ENCODE results near the gene TNFRSF1B.

The TNFRSF1B gene

GRCh38 chr1:12172042-12172851 is 5.5 kb downstream of the TNFRSF1B start:
- no peak overlapping the region for H3K4me3 ChIP-seq (ENCODE audit: low read length in 2 of 2)

DNA sequence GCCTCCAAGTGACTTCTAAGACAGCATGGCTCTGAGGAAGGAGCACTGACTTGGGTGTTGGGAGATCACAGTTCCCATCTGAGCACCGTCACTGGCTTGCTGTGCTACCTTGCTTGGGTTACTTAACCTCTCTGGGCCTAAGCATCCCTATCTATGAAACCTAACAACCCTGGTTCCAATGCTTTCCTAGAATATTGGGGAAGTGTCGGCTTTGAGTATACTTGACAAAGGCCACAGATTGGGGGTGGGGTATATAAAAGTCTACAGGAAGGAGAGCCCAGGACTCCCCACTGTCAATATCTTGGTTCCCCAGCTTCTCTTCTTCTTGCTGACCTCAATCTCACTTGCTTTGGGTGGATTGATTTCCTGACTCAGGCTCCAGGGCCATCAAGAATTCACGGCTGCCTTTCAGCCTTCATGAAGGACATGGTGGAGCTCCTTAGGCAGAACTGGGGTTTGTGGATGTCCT is 6.3 kb downstream of the TNFRSF1B start:
- no peak overlapping the region for H3K27ac ChIP-seq (replicated peaks; ENCODE audit: low read length)
- peak overlapping the region; percentile 54 for H2BK15ac ChIP-seq (ENCODE audit: low read length)
- H2AK5ac ChIP-seq (ENCODE audit: low read depth, low read length), result no peak overlapping the region
- no peak overlapping the region for H2AFZ ChIP-seq (ENCODE audit: low read length)
- H2BK5ac ChIP-seq (ENCODE audit: low read length), result no peak overlapping the region
- peaks cover 0 to 20% (median 6%) of the 10 kb centered on the region in 3 experiments for H3K27me3 ChIP-seq (ENCODE audit: control insufficient read depth in 3 of 3, insufficient read depth in 3 of 3, low read depth in 1 of 3, low read length in 3 of 3)
- H2BK120ac ChIP-seq (ENCODE audit: low read depth, low read length), result no peak overlapping the region
- H4K8ac ChIP-seq (ENCODE audit: low read depth, low read length), result no peak overlapping the region
- DNase-seq (ENCODE audit: low spot score), result no peak
- H3K79me1 ChIP-seq (ENCODE audit: low read depth, low read length), result no peaks in the 10 kb centered on the region
- H2BK12ac ChIP-seq (ENCODE audit: low read length), result no peak overlapping the region
- no CpG with 5 or more reads among the region's 3 CpGs for WGBS, 2 donors (ENCODE audit: extremely low coverage in 2 of 2, insufficient read length in 2 of 2, insufficient replicate concordance in 1 of 2)
- no peak overlapping the region for H3K9ac ChIP-seq (ENCODE audit: low read depth, low read length, poor library complexity)
- no peak overlapping the region for H4K91ac ChIP-seq (ENCODE audit: low read depth, low read length, poor library complexity)
- no peak overlapping the region for H3K4me2 ChIP-seq (ENCODE audit: insufficient read depth, low read length, poor library complexity, severe bottlenecking)
- no peak overlapping the region for H3K4me3 ChIP-seq (ENCODE audit: low read length in 2 of 2)
- H3K4me1 ChIP-seq (ENCODE audit: control insufficient read depth in 2 of 2, insufficient read depth in 1 of 2, low read depth in 1 of 2, low read length in 2 of 2), result peaks cover 15 to 24% of the 10 kb centered on the region in 2 donors
- H3K9me3 ChIP-seq (replicated peaks in 1 of 2; ENCODE audit: control insufficient read depth in 2 of 2, insufficient read depth in 1 of 2, low read depth in 1 of 2, low read length in 2 of 2), result peaks cover 0 to 1% of the 10 kb centered on the region in 2 donors
- H3K36me3 ChIP-seq (replicated peaks in 1 of 2; ENCODE audit: control insufficient read depth in 2 of 2, insufficient read depth in 2 of 2, low read length in 2 of 2), result no peaks in the 10 kb centered on the region
- no peak overlapping the region for H3K4ac ChIP-seq (ENCODE audit: low read length)
- no peak overlapping the region for H3K23ac ChIP-seq (ENCODE audit: low read depth, low read length, poor library complexity)
- H3K18ac ChIP-seq (ENCODE audit: low read length), result no peak overlapping the region
- H3K14ac ChIP-seq (ENCODE audit: low read length), result no peak overlapping the region

More at GRCh38 chr1:12172042-12172851, 5.5 kb downstream of the TNFRSF1B start:
- WGBS, 2 donors (ENCODE audit: extremely low coverage in 2 of 2, insufficient read length in 2 of 2, insufficient replicate concordance in 1 of 2), result no CpG with 5 or more reads among the region's 14 CpGs
- no peaks in the 10 kb centered on the region for H3K9me3 ChIP-seq (replicated peaks in 1 of 2; ENCODE audit: control insufficient read depth in 2 of 2, insufficient read depth in 1 of 2, low read depth in 1 of 2, low read length in 2 of 2)
- no peak for DNase-seq (ENCODE audit: low spot score)
- H3K18ac ChIP-seq (ENCODE audit: low read length), result no peak overlapping the region
- no peak overlapping the region for H3K14ac ChIP-seq (ENCODE audit: low read length)
- H2BK120ac ChIP-seq (ENCODE audit: low read depth, low read length), result no peak overlapping the region
- H3K36me3 ChIP-seq (replicated peaks in 1 of 2; ENCODE audit: control insufficient read depth in 2 of 2, insufficient read depth in 2 of 2, low read length in 2 of 2), result no peaks in the 10 kb centered on the region
- H4K91ac ChIP-seq (ENCODE audit: low read depth, low read length, poor library complexity), result no peak overlapping the region
- no peak overlapping the region for H2BK5ac ChIP-seq (ENCODE audit: low read length)
- H2AK5ac ChIP-seq (ENCODE audit: low read depth, low read length), result peak overlapping the region; percentile 47
- no peak overlapping the region for H3K4ac ChIP-seq (ENCODE audit: low read length)
- H3K23ac ChIP-seq (ENCODE audit: low read depth, low read length, poor library complexity), result peak overlapping the region; percentile 40
- H2AFZ ChIP-seq (ENCODE audit: low read length), result no peak overlapping the region
- H2BK12ac ChIP-seq (ENCODE audit: low read length), result no peak overlapping the region
- no peak overlapping the region for H3K4me2 ChIP-seq (ENCODE audit: insufficient read depth, low read length, poor library complexity, severe bottlenecking)
- no peak overlapping the region for H3K9ac ChIP-seq (ENCODE audit: low read depth, low read length, poor library complexity)
- no peak overlapping the region for H2BK15ac ChIP-seq (ENCODE audit: low read length)
- no peak overlapping the region for H3K27ac ChIP-seq (replicated peaks; ENCODE audit: low read length)
- peaks cover 17 to 20% of the 10 kb centered on the region in 2 donors for H3K4me1 ChIP-seq (ENCODE audit: control insufficient read depth in 2 of 2, insufficient read depth in 1 of 2, low read depth in 1 of 2, low read length in 2 of 2)
- H3K27me3 ChIP-seq (ENCODE audit: control insufficient read depth in 3 of 3, insufficient read depth in 3 of 3, low read depth in 1 of 3, low read length in 3 of 3), result peaks cover 4 to 28% (median 14%) of the 10 kb centered on the region in 3 experiments
- H4K8ac ChIP-seq (ENCODE audit: low read depth, low read length), result no peak overlapping the region
- no peaks in the 10 kb centered on the region for H3K79me1 ChIP-seq (ENCODE audit: low read depth, low read length)

GRCh38 chr1:12173631-12174121 is 6.9 kb downstream of the TNFRSF1B start:
- H2AK5ac ChIP-seq (ENCODE audit: low read depth, low read length), result peak overlapping the region; percentile 8
- no peak overlapping the region for H3K4me2 ChIP-seq (ENCODE audit: insufficient read depth, low read length, poor library complexity, severe bottlenecking)
- peaks cover 0 to 14% (median 0%) of the 10 kb centered on the region in 3 experiments for H3K27me3 ChIP-seq (ENCODE audit: control insufficient read depth in 3 of 3, insufficient read depth in 3 of 3, low read depth in 1 of 3, low read length in 3 of 3)
- no peak overlapping the region for H2AFZ ChIP-seq (ENCODE audit: low read length)
- H3K18ac ChIP-seq (ENCODE audit: low read length), result peak overlapping the region; percentile 77
- H2BK12ac ChIP-seq (ENCODE audit: low read length), result peak overlapping the region; percentile 43
- no peak overlapping the region for H3K23ac ChIP-seq (ENCODE audit: low read depth, low read length, poor library complexity)
- H3K14ac ChIP-seq (ENCODE audit: low read length), result no peak overlapping the region
- peaks cover 0 to 1% of the 10 kb centered on the region in 2 donors for H3K9me3 ChIP-seq (replicated peaks in 1 of 2; ENCODE audit: control insufficient read depth in 2 of 2, insufficient read depth in 1 of 2, low read depth in 1 of 2, low read length in 2 of 2)
- no peaks in the 10 kb centered on the region for H3K79me1 ChIP-seq (ENCODE audit: low read depth, low read length)
- H3K9ac ChIP-seq (ENCODE audit: low read depth, low read length, poor library complexity), result no peak overlapping the region
- peak overlapping the region; percentile 54 for H2BK15ac ChIP-seq (ENCODE audit: low read length)
- H3K36me3 ChIP-seq (replicated peaks in 1 of 2; ENCODE audit: control insufficient read depth in 2 of 2, insufficient read depth in 2 of 2, low read length in 2 of 2), result no peaks in the 10 kb centered on the region
- no peak overlapping the region for H3K4me3 ChIP-seq (ENCODE audit: low read length in 2 of 2)
- no peak overlapping the region for H2BK5ac ChIP-seq (ENCODE audit: low read length)
- no peak overlapping the region for H4K8ac ChIP-seq (ENCODE audit: low read depth, low read length)
- H4K91ac ChIP-seq (ENCODE audit: low read depth, low read length, poor library complexity), result no peak overlapping the region
- no peak overlapping the region for H2BK120ac ChIP-seq (ENCODE audit: low read depth, low read length)
- H3K4ac ChIP-seq (ENCODE audit: low read length), result no peak overlapping the region
- peaks cover 21% of the 10 kb centered on the region in 2 donors for H3K4me1 ChIP-seq (ENCODE audit: control insufficient read depth in 2 of 2, insufficient read depth in 1 of 2, low read depth in 1 of 2, low read length in 2 of 2)
- WGBS, 2 donors (ENCODE audit: extremely low coverage in 2 of 2, insufficient read length in 2 of 2, insufficient replicate concordance in 1 of 2), result no CpG with 5 or more reads among the region's 11 CpGs
- no peak for DNase-seq (ENCODE audit: low spot score)
- H3K27ac ChIP-seq (replicated peaks; ENCODE audit: low read length), result no peak overlapping the region

Measured in neuronal stem cell (in vitro differentiated cells).